Measurements from ENCODE around the gene PC.

DNA sequence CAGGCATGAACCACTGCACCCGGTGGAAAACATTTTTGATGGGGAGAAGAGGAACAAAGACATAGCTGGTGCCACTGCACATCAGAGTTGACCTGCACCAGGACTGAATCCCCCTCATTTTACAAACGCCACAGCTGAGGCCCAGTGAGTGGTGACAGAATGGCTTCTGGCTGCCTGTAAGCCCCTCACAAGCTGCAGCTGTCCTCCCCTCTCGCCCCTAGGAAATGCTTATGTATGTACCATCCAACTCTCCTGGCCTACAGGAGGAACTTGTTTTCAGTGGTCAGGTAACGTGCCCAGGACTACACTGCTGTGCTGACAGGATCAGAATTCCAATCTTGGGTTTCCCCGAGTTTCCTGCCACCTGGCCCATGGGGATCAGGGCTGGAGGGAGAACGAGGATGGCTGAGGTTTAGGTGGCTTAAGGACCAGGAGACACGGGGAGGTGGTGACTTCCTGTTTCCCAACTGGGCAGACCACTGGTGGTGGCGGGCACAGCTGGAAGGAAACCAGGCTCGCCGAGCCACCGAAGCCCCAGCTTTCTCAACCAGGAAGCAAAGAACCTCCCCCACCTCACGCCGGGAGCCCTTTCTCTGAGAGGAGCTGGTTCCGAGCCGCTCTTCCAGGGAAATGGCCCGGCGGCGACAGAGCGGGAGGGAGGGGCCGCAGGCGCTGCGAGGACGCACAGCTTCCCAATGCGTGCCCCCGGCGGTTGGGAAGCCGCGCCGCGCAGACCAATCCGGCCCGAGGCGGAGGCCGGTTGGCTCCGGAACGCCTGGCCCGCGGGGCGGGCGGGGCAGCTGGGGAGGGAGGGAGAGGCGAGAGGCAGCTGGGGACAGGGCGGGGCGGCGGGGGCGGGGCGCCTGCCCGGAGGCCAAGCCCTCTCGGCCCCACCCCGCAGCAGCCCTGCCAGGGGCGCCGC lies 102.3 kb downstream of the PC start:
- TF ChIP-seq CTCF (IDR thresholded peaks at IDR 0.05) (peak in 1 of 4 experiments; percentile 17), POLR2A (IDR thresholded peaks at IDR 0.05) (peak; percentile 68 to 88), POLR2AphosphoS5 (IDR thresholded peaks at IDR 0.05) (peak; percentile 69)
